ENCODE data around the gene HECTD4. TPM values are rescaled to one million over a fixed set of nuclear protein-coding genes. Genes with fewer than 3 reads are reported as not detected.

HECTD4 gene
- total RNA-seq: 10.1 and 10.8 TPM in 2 replicates

GRCh38 chr12:112381883-112382796, at the start of gene HECTD4:
HECTD4 (minus strand) TSS chr12:112382431; CDS start chr12:112382128, 303 bp downstream.

GRCh38 chr12:112418608-112419296, 36.5 kb upstream of the HECTD4 start, which contains the start of gene PTPN11:
PTPN11 (plus strand) TSS chr12:112418947; CDS start chr12:112419112, 165 bp downstream.

GRCh38 chr12:112409064-112409905, 27.1 kb upstream of the HECTD4 start, which contains the start of gene RPL6:
RPL6 (minus strand) TSS chr12:112409605; CDS start chr12:112408656, 949 bp downstream.

GRCh38 chr12:112125250-112125999, 256.8 kb downstream of the HECTD4 start, which contains the start of gene TRAFD1:
TRAFD1 (plus strand) TSS chr12:112125560; CDS start chr12:112130523, 4,963 bp downstream.

Other genes starting within 250 kb of the HECTD4 start
- 1,572 and 1,785 TPM in 2 replicates for gene RPL6, start 27.2 kb upstream of the HECTD4 start, total RNA-seq
- 63.4 and 65.5 TPM in 2 replicates for gene PTPN11, start 36.5 kb upstream of the HECTD4 start, total RNA-seq

Measured in mammary microvascular endothelial cell (primary cell).